Retinal pigment epithelial cell (primary cell): Measurements from ENCODE around the gene SLC51A.
A peak's percentile ranks its signal among the peaks of the same experiment; 100 is the strongest.

Source experiments
- DNase-seq: peaks from one replicate; pipeline ENCODE4 v3.0.0-alpha.2; 2010; ENCODE audit warnings: low read depth
- H3K4me3 ChIP-seq: 2 replicates; pipeline ENCODE4 v1.5.1; 2011; ENCODE audit warnings: mild to moderate bottlenecking, low read length, control low read depth, moderate library complexity
- TF ChIP-seq, protein P1 (sequence below): conservative IDR thresholded peaks from 2 replicates; pipeline ENCODE4 v1.5.1; 2011; ENCODE audit warnings: low read depth, low read length, control low read depth, inconsistent platforms

Gene SLC51A

DNA sequence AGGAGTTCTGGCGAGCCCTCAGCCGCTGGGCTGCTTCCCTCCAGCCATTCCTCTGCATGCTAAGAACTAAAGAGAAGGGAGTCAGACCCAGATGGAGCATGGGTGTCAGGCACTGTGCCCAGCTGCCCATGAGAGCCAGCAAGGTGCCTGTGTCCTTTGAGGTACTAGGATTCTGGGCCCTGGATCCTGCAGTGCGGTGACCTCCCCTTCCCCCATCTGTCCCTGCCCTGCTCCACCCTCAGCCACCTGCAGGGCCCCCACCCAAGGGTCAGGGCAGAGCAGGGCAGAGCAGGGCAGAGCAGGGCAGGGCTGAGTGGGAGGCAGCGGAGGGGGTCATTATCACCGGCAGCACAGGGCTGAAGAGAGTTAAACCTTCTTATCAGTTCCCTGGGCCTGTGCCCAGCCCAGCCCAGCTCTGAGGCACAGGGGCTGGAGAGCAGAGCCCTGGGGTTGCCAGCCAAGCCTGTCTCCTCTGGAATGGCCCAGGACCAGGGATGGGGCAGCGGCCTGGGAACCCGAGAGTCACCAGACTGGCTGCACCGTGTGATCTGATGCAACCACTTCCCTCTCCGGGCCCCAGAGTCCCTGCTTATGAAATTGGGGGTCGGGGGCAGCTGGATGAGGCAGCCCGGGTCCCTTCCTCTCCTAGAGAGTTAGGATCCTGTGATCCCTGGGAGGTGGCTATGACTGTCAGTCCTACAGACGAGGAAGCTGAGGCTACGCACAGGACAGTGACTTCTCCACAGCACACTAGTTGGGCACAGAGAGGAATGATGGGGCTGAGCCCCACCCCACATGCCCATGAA is 22.4 kb upstream of the SLC51A start:
- H3K4me3 ChIP-seq: no peak overlapping the region
- no peak for DNase-seq
- TF ChIP-seq, protein P1, sequence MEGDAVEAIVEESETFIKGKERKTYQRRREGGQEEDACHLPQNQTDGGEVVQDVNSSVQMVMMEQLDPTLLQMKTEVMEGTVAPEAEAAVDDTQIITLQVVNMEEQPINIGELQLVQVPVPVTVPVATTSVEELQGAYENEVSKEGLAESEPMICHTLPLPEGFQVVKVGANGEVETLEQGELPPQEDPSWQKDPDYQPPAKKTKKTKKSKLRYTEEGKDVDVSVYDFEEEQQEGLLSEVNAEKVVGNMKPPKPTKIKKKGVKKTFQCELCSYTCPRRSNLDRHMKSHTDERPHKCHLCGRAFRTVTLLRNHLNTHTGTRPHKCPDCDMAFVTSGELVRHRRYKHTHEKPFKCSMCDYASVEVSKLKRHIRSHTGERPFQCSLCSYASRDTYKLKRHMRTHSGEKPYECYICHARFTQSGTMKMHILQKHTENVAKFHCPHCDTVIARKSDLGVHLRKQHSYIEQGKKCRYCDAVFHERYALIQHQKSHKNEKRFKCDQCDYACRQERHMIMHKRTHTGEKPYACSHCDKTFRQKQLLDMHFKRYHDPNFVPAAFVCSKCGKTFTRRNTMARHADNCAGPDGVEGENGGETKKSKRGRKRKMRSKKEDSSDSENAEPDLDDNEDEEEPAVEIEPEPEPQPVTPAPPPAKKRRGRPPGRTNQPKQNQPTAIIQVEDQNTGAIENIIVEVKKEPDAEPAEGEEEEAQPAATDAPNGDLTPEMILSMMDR: no peak

DNA sequence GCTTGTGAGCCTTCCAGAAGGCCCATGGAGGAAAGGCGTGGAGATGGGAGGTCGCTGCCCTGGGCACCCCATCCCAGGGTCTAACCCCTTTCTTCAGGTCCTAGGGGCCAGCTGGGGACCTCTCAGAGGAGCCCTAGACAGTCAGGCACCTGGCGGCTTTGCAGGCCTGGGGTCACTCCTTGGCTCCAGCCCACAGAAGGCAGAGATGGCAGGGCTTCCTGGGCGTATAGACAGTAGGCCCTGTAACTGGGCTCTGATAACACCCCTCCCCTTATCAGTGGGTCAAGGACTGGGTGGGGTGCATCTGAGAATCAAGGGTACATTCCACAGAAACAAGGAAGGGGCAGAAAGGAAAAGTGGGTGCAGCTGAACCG is 21.8 kb upstream of the SLC51A start:
- DNase-seq: no peak
- no peak overlapping the region for H3K4me3 ChIP-seq
- TF ChIP-seq, protein P1: no peak

DNA sequence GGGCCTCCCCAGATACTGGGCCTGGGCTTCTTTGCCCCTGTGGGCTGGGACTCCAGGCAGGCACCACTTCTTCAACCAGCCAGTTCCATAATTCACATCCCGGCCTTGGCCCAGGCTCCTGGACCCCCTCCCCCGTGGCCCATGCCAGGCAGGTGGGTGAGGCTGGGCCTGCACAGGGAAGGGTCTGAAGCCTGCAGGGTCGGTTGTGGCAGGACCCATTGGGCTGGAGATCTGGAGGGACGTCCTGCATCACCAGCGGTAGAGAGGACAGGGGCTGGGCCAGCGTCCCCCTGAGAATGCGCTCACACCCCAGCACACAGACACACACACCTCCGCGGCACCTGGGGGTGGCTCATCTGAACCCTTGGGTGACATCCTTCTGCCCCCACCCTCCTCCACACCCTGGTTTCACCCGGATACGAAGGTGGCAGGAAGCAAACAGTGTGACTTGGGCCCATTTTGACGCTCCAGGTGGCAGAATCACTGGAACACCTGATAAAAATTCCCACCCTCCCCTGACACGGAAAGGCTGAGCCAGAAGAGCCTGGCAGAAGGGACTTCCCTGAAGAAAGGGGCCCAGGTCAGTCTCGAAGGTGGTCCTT is 20.6 kb upstream of the SLC51A start:
- DNase-seq: no peak
- TF ChIP-seq, protein P1: no peak
- H3K4me3 ChIP-seq: no peak overlapping the region

GRCh38 chr3:196197524-196197923 is 18.8 kb upstream of the SLC51A start:
- no peak overlapping the region for H3K4me3 ChIP-seq
- TF ChIP-seq, protein P1: no peak
- no peak for DNase-seq

- no peak overlapping the region for H3K4me3 ChIP-seq
- DNase-seq: no peak
- TF ChIP-seq, protein P1: no peak
Measured at GRCh38 chr3:196198081-196198675, 18.2 kb upstream of the SLC51A start.

DNA sequence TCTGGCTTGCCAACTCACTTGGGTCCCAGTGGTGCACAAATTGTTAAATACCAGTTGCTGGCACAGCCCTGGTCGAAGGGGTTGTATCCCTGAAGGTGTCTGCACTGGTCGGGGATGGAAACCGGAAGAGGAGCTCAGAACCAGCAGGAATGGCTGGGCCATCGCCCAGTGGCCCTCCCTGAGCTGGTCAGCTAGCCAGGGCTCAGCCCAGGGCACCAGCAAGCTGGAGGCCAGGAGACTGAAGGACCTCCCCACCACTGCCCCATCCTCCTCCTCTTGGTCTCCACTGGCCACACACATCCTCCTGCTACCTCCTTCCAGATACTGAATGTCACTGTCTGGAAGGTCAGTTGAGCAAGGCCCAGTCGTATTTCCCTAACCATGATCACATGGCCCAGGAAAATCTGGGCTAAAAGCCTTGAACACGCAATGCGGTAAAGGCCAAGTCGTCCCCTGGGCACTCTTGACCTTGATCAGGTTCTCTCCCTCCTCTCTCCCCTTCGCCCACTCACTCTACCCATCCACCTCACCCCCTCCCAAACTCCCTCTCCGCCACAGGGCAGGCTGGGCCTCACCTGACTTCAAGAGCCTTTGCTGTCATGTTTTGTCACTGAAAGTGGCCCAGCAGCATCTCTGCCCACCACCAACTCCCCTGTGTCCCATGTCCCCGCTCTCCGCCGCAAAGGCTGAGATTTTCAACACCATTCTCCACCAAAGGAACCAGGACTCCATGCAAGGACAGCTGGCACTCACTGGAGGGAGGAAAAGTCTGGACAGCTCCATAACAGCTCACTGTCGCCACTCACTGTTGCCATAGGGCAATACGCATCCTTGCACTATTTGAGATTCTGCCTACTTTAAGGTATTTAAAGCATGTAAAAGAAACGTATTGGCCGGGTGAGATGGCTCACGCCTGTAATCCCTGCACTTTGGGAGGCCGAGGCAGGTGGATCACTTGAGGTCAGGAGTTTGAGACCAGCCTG is 17.3 kb upstream of the SLC51A start:
- DNase-seq: no peak
- H3K4me3 ChIP-seq: no peak overlapping the region
- TF ChIP-seq, protein P1: peak; percentile 19
